ENCODE data around the gene RNLS.

The RNLS gene

GRCh38 chr10:88546497-88546896 is 36.6 kb downstream of the RNLS start:
- DNase-seq, result no peak

- no peak for DNase-seq
Measured at GRCh38 chr10:88545359-88545758, 37.8 kb downstream of the RNLS start.

DNA sequence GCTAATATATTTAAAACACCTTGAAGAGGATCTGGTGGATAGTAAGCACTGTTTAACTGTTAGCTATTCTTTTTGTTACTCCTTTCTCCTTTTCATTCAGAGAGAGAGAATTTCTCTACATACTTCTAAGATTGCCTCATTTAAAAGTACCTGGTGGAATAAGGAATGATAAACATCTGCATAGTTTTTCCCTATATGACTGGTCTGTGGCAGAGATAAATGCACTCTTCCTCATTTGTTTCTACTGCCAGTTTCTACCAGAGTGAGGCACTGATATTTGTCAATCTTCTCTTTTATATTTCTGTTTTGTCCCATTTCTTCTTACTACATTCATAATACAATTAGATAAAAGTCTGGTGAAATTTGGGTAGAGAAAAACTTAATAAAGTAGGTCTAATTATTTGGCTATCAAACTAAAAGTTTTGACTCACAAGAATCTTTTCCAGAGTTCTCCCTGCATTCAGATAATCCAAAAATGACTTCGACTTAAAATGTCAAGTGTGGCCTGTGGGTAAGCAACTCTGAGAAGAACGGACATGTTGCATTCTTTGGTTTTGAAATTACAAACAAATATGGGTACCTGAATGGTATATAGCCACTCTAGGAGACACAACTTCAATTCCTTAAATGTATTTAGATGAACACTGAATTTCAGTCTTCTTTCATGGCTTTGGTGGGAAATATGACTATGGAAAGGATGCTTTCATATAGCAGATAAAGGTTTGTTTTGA is 38.8 kb downstream of the RNLS start:
- no peak for DNase-seq

DNA sequence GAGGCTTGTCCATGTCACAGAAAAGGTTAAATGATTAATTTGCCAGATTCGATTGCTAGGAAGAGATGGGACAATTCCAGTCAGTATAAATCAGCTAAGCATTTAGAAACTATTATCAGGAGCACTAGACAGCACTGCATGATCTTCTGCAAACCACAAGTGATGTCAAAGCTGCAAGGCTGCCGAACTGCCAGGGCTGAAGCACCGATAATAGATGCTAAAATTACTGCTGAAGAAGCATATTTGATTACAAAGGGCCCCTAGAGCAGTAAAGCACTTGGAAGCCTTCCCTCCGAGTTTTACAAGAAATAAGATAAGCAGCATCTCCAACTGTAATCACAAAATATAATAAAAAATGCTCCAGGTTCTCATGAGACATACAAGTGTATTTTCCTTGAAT is 40.6 kb downstream of the RNLS start:
- DNase-seq, result no peak

DNA sequence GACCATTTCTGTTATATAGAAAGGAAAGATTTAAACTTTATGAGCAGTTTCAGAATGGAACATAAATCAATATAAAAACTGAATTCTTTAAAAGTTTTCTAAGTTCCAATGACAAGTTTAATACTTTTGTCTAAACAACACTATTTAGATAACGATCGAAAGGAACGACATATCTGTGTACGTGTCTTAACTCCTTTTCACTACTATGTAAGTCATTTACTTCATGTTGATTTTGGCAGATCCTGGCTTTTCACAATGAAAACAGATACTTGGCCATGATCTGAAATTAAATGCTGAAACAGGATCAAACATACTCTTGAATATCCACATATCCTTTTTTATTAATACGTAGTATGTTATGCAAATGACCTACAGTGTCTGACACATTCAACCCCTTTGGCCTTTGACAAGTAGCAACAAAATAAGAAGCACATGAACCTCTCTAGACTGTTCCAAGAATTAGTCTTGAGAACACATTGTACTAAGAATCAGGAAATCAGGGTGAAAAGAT is 41.9 kb downstream of the RNLS start:
- no peak for DNase-seq

- DNase-seq, result no peak
Measured at GRCh38 chr10:88540351-88540750, 42.8 kb downstream of the RNLS start.

- DNase-seq, result no peak
Measured at GRCh38 chr10:88538048-88538447, 45.1 kb downstream of the RNLS start.

DNA sequence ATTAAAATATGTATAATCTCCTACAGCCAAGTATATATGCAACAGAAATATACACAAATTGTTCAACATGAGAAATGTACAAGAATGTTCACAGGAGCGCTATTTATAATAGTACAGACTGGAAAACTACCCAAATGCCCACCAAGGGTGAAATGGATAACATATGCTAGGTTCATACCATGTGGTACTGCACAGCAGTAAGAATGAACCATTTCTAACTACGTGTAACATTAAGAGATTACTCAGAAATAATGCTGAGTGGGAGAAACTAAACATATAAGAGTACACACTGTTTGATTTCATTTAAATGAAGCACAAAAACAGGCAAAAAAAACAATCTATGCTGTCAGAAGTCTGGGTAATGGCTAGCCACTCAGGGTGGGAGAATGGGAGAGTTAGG is 45.8 kb downstream of the RNLS start:
- DNase-seq, result no peak

DNA sequence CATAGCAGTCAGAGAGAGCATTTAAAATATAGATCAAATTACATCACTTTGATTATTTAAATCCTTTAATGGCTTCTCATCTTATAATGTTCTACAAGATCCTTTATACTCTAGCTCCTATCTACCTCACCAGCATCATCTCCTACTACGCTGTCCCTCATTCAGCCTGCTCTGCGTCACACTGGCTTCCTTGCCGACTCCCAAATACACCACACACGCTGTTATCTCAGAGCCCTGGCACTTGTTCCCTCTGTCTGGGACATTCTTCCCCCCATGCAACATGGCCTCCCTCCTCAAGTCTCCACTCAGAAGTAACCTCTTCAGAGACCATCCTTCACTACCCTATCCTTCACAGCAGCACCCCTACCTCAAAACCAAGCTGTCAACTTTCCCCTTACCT is 46.7 kb downstream of the RNLS start:
- no peak for DNase-seq

- no peak for DNase-seq
Measured at GRCh38 chr10:88534072-88534665, 48.9 kb downstream of the RNLS start.

- no peak for DNase-seq
Measured at GRCh38 chr10:88531392-88532052, 51.6 kb downstream of the RNLS start.

GRCh38 chr10:88530629-88531391 is 52.3 kb downstream of the RNLS start:
- DNase-seq, result no peak

DNA sequence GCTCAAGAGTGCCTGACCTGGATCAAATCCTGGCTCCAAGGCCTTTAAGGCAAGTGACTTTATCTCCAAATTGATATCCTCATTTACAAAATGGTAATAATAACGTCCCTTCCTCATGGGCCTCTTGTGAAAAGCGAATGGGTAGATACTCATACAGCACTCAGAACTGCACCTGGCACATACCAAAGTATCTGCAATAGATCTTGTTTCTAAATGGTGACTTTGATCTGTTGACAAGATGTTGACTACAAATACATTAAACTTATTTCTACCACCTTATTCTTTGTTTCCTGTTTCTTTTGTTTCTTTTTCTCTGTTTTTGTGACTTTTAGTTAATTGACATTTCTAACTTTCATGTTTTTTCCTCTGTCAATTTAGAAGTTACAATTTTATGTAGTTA is 53.0 kb downstream of the RNLS start:
- no peak for DNase-seq

- DNase-seq, result no peak
Measured at GRCh38 chr10:88528806-88529570, 54.1 kb downstream of the RNLS start.

GRCh38 chr10:88528201-88528600 is 54.9 kb downstream of the RNLS start:
- DNase-seq, result no peak

DNA sequence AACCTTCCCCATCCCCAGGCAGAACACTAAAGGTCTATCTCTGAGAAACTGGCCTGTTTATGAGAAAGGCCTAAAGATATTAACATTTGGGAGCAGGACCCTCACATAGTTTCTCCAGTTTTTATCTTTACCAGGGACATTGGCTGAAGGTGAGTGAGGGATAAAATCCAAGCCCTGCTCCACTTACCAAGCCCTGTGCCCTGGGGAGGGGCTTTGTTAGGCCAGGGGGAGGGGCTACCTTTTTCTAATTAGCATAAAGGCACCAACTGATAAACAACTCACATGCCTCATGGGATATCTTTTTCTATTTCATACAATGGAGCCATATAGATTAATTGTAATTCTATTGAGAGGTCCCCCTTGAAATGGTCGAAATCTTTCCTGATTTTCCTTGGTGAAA is 55.9 kb downstream of the RNLS start:
- DNase-seq, result no peak

GRCh38 chr10:88526501-88527105 is 56.5 kb downstream of the RNLS start:
- no peak for DNase-seq

DNA sequence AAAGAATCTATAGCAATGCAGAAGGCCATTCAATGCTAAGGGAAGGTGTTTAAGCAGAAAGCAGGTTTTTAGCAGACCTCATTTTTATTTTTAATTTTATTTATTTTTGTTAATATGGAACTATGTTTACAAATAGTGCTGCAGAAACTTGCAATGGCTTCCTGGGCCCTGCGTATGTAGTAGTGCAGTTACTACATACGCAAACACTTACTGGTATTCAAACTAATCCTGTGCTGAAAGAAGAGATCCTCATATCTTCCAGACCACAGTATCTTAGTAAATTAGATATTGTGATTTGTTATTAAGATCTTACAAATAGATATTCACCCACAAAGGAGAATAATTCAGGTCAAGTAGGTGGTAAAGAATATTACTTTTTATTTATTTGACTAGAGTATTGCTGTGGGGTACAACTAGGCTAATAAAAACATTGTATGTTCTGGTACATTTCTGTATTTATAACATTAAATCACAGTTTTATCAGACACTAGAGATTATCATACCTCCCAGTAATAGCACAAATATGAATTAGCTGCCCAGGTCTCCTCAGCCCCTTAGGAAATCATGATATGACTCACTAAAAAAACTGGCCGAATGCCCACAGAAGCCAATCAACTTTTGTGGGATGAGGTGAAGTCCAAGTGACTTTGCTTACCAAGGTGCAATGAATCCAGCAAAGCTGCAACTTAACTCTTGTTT is 57.6 kb downstream of the RNLS start:
- no peak for DNase-seq

DNA sequence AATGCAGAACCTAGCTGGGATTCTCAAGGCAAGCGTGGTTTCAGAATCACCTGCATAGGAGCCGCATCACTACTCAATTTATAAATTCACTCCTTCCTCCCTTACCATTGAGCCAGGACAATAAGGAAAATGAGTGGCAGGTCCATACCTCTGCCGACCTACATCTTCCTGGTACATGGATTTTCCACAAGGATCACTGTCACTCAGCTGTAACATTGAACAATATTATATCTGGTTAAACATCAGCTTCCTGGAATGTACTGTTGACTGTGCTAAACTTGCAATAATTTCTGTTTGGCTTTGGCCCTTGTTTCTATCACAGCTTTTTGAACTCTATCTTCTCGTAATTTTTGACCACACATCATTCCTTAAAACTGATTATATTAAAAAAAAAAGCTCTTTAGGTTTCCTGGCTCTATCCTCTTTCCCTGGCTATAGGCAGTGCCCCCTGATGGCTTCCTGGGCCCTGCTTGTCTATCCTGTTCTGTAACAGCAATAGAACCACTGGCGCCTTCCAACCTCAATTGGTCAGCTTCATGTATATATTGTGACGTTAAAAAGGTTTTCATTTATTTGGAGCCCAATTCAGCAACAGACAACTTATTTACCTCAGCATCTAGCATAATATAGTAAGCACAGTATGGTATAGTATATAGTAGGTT is 59.2 kb downstream of the RNLS start:
- DNase-seq, result no peak

DNA sequence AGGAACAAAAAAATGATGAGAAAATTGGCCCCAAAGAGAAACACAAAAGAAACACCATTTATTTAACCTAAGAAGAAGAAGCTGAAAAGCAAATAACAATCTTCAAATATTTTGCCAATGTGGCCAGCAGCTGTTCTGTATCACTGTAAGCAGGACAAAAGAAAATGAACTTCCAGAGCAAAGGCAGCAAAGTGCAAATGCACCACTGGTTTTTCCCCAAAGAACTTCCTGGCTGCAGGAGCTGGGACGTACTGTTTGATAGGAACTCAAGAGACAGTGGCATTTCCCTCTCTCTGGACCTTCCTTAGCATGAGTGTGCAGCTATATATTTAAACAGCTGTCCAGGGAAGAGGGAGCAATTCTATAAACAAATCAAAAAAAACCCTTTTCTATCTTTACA is 60.4 kb downstream of the RNLS start:
- DNase-seq, result no peak

- DNase-seq, result no peak
Measured at GRCh38 chr10:88521791-88522190, 61.3 kb downstream of the RNLS start.

Measured in NCI-H2171 (cell line).